Activated naive CD8-positive, alpha-beta T cell treated with anti-CD3 and anti-CD28 coated beads, Interleukin-2, amount 50 U/mL, for 16 hours (primary cell): ENCODE results near the gene MACROH2A1.

Experiments
- DNase-seq: peaks from one replicate; pipeline ENCODE4 v3.0.0-alpha.2; 2020; ENCODE audit warnings: low read depth, low spot score

The MACROH2A1 gene

GRCh38 chr5:135332519-135333150 is 66.4 kb downstream of the MACROH2A1 start:
- no peak for DNase-seq

DNA sequence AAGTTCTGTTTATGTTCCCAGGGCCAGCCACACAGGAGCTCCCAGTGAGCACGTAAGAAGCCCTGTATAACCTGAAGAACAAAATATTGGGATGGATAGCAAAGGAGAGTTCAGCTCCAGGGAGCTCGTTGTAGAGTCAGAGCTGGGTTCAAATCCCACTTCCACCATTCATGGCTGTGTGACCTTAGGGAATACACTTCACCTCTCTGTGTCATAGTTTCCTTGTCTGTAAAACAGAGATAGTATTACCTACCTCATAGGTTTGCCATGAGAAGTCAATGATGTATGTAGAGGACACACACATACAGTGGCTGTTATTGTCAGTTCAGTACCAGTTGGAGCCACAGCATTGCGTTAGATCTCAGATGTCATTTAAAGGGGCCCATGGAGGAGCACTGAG is 67.4 kb downstream of the MACROH2A1 start:
- no peak for DNase-seq

DNA sequence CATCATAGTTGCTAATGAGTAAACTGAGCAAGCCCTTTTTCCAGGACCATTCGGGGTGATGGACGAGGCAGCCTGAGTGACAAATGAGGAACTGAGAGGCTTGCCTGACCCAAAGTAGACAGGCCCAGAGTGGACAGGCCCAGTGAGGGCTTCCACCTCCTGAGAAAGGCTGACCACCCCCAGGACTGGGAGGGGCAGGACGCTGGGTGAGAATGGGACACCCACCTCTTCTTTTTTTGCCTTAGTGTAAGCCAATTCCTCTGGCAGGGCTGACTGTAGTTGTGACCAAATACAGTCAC is 68.3 kb downstream of the MACROH2A1 start:
- DNase-seq = no peak

- DNase-seq = no peak
Observed at GRCh38 chr5:135329913-135330797, 68.9 kb downstream of the MACROH2A1 start.

GRCh38 chr5:135329066-135329912 is 69.7 kb downstream of the MACROH2A1 start:
- DNase-seq = no peak

GRCh38 chr5:135328128-135328687 is 70.8 kb downstream of the MACROH2A1 start:
- DNase-seq = no peak

GRCh38 chr5:135327429-135328127 is 71.5 kb downstream of the MACROH2A1 start:
- no peak for DNase-seq

DNA sequence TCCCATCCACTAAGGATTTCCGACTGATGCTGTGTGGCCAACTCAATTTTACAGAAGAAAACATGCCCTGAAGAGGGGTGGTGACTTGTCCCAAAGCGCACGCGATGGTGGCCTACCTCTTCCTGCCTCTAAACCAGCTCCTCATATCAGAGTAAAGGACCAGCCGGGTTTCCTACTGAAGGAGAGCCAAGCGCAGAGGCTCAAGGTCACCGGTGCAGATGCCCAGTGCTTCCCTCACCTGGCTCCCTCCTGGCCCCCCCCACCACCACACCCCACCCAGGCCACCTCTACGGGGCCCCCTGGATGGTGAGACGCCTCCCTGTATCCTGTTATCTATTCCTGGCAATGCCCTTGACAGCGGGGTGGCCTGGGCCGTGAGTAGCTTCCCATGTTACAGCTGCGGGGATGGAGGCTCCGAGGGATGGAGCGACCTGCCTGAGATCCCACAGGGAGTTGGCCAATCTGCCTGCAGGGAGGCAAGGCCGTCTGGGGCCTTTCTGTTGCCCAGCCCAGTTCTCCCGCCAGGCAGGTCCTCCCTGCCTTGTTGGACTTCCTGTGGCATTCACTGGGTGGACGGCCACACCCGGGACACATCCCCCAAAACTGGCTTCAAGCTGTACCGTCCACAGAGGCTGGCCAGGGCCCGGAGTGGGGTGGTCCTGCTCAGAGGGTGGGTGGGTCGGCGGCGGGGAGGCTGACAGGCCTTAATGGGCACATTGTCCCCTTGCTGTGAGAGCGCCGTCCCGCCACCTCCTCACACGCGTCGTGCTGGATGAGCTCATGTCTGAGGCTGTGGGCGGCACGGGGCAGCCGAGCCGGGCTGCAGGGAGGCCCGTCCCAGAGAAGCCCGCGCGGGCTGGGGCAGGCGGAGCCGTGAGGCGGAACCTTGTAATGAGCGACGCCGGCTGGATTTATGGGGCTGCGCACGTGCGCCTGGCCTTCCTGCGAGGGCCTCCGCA is 72.5 kb downstream of the MACROH2A1 start:
- no peak for DNase-seq

GRCh38 chr5:135324897-135325650 is 74.0 kb downstream of the MACROH2A1 start:
- no peak for DNase-seq

GRCh38 chr5:135324160-135324559 is 74.9 kb downstream of the MACROH2A1 start:
- no peak for DNase-seq

DNA sequence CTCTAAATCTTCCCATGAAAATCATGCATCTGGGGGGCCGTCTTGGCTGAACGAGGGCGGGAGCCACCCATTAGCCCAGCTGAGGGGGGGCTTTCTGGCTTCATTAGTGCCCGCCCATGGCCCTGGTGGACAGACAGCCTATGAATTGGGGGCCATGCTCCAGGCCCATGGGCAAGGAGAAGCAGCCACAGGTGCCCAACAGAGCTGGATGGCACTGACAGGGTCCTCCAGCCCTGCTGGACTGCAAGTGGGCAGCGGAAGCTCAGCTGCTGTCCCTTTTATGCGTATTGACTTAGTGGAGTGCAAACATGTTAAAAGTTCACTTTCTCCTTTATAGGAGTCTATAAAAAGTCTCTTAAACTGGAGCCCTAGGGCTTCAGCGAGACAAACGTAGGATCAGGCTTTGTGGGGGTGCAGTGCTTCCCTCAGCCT is 75.3 kb downstream of the MACROH2A1 start:
- DNase-seq = no peak

DNA sequence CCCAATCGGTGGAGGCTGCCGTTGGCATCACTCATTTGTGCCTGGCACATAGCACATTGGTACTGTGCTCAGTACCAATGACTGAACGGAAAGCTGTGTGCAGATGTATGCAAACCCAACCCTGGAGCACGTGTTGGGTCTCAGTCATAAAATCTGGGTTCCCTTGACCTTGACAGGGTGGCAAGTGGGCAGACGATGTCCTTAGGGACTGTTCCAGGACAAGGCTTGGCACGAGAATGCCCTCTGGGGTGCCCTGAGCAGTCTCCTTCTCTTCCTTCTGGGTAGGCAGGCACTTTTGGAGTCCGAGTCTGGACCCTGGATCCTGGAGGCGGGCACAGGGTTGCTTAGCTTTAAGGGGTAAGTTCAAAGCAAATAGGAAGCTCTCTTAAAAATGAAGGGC is 75.8 kb downstream of the MACROH2A1 start:
- no peak for DNase-seq

DNA sequence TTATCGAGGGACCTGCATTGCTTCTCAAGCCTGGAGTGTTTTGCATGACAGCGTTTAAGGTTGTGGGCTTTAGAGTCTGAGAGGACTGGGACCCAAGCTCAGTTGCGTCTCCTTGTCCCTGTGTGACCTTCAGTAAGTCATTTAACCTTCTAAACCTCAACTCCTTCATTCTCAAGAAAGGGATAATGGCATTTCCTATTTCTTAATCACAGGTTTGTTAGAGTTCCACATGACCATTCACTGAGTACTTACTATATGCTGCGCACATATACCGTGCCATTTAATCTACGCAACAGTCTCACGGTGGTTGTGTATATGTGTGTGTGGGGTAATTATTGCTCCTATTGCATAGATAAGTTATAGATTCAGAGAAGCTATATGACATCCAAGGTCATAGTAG is 76.3 kb downstream of the MACROH2A1 start:
- DNase-seq = no peak

- no peak for DNase-seq
Observed at GRCh38 chr5:135322271-135322670, 76.8 kb downstream of the MACROH2A1 start.

DNA sequence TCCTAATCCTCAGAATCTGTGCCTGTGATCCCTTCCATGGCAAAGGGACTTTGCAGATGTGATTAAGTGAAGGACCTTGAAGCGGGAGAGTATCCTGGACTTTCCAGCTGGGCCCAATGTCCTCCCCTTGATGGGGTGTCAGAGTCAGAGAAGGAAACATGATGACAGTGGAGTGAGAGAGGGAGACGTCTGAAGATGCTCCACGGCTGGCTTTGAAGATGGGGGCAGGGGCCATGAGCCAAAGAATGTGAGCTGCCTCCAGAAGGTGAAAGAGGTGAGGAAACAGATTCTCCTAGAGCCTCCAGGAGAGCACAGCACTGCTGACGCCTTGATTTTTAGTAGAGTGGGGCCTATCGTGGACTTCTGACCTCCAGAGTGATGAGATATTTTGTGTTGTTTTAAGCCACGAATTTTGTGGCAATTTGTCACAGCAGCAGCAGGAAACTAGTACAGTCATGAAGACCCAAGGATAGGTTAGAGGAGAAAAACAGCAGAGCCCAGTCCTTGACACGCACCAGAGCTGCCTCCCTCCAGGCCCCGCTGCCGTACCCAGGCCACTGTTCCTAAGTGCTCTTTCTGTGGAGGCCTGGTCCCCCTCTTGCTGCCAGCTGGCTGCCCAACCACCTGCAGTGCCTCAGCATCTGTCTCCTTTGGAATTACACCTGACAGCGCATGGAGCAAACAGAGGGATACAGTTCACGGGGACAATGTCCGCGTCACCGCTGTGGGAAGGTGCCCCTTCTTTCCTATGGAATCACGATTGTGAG is 78.1 kb downstream of the MACROH2A1 start:
- DNase-seq = no peak

GRCh38 chr5:135319928-135320606 is 79.0 kb downstream of the MACROH2A1 start:
- no peak for DNase-seq

GRCh38 chr5:135319458-135319857 is 79.6 kb downstream of the MACROH2A1 start:
- no peak for DNase-seq

DNA sequence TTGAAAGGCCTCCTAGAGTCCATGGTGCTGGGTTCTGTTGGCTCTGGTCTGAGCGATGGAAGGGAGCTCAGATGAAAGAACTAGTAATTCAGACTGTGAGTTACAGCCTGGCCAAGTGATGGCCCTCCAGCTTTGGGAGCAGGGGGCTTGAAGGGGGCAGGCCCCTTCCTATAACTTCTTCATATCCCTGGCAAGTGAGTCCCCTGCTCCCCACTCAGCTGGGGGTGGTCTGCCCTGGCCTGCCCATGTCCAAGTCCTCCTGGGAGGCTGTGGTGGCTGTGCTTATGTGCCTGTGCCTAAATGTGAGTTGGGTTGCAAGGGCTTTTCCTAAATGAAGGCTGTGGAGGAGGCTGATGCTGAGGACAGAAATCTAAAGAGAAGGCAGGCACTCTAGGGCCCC is 80.1 kb downstream of the MACROH2A1 start:
- DNase-seq = no peak
